HFF-Myc (cell line): Measurements from ENCODE around the gene AK4.

ENCODE experiments used
- DNase-seq: peaks from one replicate; pipeline ENCODE4 v3.0.0-alpha.2; 2011; ENCODE audit warnings: low read depth; ENCODE audit errors: extremely low read depth
- H3K4me3 ChIP-seq: replicated peaks from 2 replicates; pipeline ENCODE4 v1.5.1; 2011; ENCODE audit warnings: low read depth, mild to moderate bottlenecking, control low read depth, low read length
- TF ChIP-seq, protein P1 (sequence below): IDR thresholded peaks from 2 replicates; pipeline ENCODE4 v1.5.1; 2012; ENCODE audit warnings: mild to moderate bottlenecking, low read depth, low read length, control low read depth; ENCODE audit errors: missing control alignments

Gene AK4

DNA sequence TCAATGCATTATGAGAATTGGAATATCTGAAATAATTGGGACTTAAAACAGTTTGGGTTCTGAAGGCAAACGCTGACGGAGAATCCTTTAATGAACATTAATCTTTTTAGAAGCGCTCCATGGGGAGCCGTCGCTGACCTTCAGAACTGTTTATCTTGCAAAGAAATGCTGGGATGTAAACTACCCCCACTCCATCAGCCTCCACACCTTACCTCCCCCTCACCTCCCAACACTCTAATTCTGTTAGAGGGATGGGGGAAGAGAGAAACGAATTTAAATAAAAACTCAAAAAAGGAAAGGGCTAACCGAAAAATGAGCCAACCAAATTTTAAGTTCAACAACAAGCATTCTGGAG is 117.3 kb downstream of the AK4 start:
- no peak for DNase-seq
- H3K4me3 ChIP-seq: peak overlapping the region; percentile 49
- TF ChIP-seq, protein P1, sequence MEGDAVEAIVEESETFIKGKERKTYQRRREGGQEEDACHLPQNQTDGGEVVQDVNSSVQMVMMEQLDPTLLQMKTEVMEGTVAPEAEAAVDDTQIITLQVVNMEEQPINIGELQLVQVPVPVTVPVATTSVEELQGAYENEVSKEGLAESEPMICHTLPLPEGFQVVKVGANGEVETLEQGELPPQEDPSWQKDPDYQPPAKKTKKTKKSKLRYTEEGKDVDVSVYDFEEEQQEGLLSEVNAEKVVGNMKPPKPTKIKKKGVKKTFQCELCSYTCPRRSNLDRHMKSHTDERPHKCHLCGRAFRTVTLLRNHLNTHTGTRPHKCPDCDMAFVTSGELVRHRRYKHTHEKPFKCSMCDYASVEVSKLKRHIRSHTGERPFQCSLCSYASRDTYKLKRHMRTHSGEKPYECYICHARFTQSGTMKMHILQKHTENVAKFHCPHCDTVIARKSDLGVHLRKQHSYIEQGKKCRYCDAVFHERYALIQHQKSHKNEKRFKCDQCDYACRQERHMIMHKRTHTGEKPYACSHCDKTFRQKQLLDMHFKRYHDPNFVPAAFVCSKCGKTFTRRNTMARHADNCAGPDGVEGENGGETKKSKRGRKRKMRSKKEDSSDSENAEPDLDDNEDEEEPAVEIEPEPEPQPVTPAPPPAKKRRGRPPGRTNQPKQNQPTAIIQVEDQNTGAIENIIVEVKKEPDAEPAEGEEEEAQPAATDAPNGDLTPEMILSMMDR: no peak

DNA sequence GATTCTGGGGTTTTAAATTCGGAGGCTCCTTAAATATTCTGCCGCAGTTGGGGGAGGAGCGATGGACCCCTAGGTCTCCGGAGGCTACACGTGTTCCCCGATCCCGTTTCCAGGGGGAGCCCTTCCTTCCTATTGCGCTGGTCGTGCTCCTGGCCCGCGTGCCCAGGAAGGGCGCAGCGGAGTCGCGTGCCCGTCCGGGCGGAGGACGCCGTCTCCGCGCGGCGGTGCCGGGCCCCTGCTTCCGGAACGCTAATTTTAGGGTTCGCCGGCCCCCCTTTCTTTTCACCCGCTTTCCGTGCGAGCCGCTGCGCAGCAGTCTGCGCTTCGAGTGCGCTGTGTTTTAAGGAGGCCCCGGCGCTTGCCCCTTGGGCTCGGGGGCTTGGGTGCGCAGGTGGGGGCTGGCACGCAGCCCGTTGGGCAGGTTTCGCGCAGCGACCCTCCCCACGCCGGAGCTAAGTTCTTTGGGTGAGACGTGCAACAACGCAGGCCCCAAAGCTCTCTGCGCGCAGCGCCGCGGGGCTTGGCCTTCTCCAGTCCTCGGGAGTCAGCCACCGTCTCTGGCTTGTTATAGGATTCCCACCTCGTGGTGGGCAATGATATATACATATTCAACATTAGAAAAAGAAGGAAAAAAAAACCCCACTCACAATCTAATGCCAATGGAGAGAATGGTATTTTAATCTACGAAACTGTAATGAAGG is 117.8 kb downstream of the AK4 start:
- TF ChIP-seq, protein P1: peak; percentile 31
- H3K4me3 ChIP-seq: peak overlapping the region; percentile 49
- no peak for DNase-seq

GRCh38 chr1:65266476-65266875 is 118.5 kb downstream of the AK4 start:
- DNase-seq: no peak
- TF ChIP-seq, protein P1: no peak
- H3K4me3 ChIP-seq: peak overlapping the region; percentile 49

DNA sequence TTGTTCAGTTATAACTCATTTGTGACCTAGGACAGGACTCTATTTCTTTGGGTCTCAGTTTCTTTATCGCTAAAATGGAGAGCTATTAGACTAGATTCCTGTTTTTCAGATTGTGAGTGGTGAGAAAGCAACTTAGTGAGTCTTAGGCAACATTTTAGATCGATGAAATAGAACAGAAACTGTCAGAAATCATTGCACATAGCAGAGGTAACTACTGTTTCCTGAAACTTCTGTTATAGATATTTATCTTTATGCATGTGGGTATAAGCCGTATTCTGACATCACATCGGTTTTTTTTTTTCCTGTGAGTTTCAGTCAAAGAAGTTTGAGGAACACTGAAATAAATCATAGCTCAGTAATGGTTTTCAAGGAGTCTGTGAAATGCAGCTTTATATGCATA is 119.3 kb downstream of the AK4 start:
- H3K4me3 ChIP-seq: no peak overlapping the region
- TF ChIP-seq, protein P1: no peak
- no peak for DNase-seq

GRCh38 chr1:65267683-65268082 is 119.7 kb downstream of the AK4 start:
- TF ChIP-seq, protein P1: no peak
- no peak for DNase-seq
- no peak overlapping the region for H3K4me3 ChIP-seq

DNA sequence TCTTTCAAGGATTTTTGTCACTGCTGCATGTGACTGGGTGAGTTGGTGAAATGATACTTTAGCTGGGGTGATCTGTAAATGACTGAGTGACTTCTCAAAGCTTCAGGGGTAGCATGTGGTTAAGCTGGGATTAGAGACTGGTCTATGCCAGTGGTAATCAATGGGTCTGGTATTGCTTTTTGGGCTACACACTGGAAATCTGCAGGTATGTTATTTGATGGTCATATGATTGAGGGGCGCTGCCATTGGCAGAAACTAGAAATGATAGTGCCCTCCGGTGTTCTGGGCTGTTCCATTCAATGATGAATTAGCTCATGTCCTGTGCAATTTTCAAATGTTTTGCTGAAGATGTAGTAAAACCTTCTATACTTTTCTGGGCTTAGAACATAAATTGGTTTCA is 121.6 kb downstream of the AK4 start:
- TF ChIP-seq, protein P1: no peak
- DNase-seq: no peak
- no peak overlapping the region for H3K4me3 ChIP-seq
